Measurements from ENCODE around the gene ZBTB16.

The ZBTB16 gene

GRCh38 chr11:114193730-114194679, 134.5 kb downstream of the ZBTB16 start:
- no peak for DNase-seq

- no peak for DNase-seq
These were observed 135.2 kb downstream of the ZBTB16 start for GRCh38 chr11:114194702-114195101.

- DNase-seq: no peak
These were observed 135.6 kb downstream of the ZBTB16 start for GRCh38 chr11:114195151-114195550.

- no peak for DNase-seq
These were observed 136.6 kb downstream of the ZBTB16 start for GRCh38 chr11:114195981-114196731.

- no peak for DNase-seq
These were observed 137.6 kb downstream of the ZBTB16 start for GRCh38 chr11:114196997-114197703.

- no peak for DNase-seq
These were observed 138.4 kb downstream of the ZBTB16 start for GRCh38 chr11:114197799-114198500.

GRCh38 chr11:114199051-114199450, 139.5 kb downstream of the ZBTB16 start:
- DNase-seq: no peak

GRCh38 chr11:114200351-114201133, 141.0 kb downstream of the ZBTB16 start:
- DNase-seq: no peak

GRCh38 chr11:114201219-114201618, 141.7 kb downstream of the ZBTB16 start:
- no peak for DNase-seq

GRCh38 chr11:114202011-114202609, 142.6 kb downstream of the ZBTB16 start:
- no peak for DNase-seq

- no peak for DNase-seq
These were observed 147.6 kb downstream of the ZBTB16 start for GRCh38 chr11:114207096-114207495.

GRCh38 chr11:114208377-114208776, 148.9 kb downstream of the ZBTB16 start:
- DNase-seq: no peak

- no peak for DNase-seq
These were observed 149.8 kb downstream of the ZBTB16 start for GRCh38 chr11:114209343-114209742.

GRCh38 chr11:114209904-114210303, 150.4 kb downstream of the ZBTB16 start:
- DNase-seq: no peak

GRCh38 chr11:114211444-114212121, 152.1 kb downstream of the ZBTB16 start:
- no peak for DNase-seq

- DNase-seq: no peak
These were observed 154.1 kb downstream of the ZBTB16 start for GRCh38 chr11:114213622-114214021.

- DNase-seq: no peak
These were observed 155.9 kb downstream of the ZBTB16 start for GRCh38 chr11:114215428-114215827.

- DNase-seq: no peak
These were observed 156.6 kb downstream of the ZBTB16 start for GRCh38 chr11:114215871-114216795.

GRCh38 chr11:114216796-114217180, 157.3 kb downstream of the ZBTB16 start:
- no peak for DNase-seq

- DNase-seq: no peak
These were observed 159.0 kb downstream of the ZBTB16 start for GRCh38 chr11:114218508-114218907.

Measured in SHP77 (cell line).